Uterus (tissue), 2 donors: ENCODE measurements around the gene GDPD1.

Experiments used
- POLR2A ChIP-seq, 2 donors: fragments of 450-650 bp; IDR thresholded peaks; one replicate each; pipeline ENCODE4 v1.6.1; 2016; ENCODE audit warnings: antibody characterized with exemption in 2 of 2, mild to moderate bottlenecking in 1 of 2, moderate library complexity in 1 of 2
- TF ChIP-seq, protein P1 (sequence below), 4 experiments: fragments of 200-600 bp in 2 of 4; fragments of 450-650 bp in 2 of 4; sonication (generic) in 2 of 4; IDR thresholded peaks; one replicate each; pipeline ENCODE4 v1.5.1; 2016 to 2019; ENCODE audit warnings: antibody characterized with exemption in 4 of 4, mild to moderate bottlenecking in 2 of 4, moderate library complexity in 1 of 4

DNA sequence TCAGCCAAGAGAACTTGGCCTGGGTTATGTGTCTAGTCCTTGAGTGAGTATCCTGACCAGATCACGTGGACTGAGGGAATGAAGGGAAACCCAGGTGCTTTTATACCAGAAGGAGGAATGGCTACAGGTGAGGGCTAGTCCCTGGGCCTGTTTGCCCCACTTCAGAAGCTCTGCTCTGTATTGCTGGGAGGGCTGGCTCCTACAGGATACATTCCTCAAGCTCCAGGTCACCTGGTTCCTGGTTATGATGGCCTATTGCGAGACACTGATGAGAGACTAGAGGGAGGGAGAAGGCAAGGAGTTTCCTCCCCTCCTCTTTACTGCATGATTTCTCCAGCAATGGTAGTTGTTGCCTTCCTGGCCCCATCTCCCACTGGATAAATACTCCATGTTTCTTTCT is 29.5 kb upstream of the GDPD1 start:
- TF ChIP-seq, protein P1, sequence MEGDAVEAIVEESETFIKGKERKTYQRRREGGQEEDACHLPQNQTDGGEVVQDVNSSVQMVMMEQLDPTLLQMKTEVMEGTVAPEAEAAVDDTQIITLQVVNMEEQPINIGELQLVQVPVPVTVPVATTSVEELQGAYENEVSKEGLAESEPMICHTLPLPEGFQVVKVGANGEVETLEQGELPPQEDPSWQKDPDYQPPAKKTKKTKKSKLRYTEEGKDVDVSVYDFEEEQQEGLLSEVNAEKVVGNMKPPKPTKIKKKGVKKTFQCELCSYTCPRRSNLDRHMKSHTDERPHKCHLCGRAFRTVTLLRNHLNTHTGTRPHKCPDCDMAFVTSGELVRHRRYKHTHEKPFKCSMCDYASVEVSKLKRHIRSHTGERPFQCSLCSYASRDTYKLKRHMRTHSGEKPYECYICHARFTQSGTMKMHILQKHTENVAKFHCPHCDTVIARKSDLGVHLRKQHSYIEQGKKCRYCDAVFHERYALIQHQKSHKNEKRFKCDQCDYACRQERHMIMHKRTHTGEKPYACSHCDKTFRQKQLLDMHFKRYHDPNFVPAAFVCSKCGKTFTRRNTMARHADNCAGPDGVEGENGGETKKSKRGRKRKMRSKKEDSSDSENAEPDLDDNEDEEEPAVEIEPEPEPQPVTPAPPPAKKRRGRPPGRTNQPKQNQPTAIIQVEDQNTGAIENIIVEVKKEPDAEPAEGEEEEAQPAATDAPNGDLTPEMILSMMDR (IDR thresholded peaks at IDR 0.05) = no peak
- TF ChIP-seq POLR2A (IDR thresholded peaks at IDR 0.05) = no peak
